HepG2 (cell line): Measurements from ENCODE around the gene OPRL1. TPM values are rescaled to one million over a fixed set of nuclear protein-coding genes. Genes with fewer than 3 reads are reported as not detected.

ENCODE experiments used
- AGO2 ChIP-seq: fragments of 200-400 bp; formaldehyde crosslinking; optimal IDR thresholded peaks from 2 replicates; pipeline ENCODE3; 2017; ENCODE audit warnings: mild to moderate bottlenecking, low read depth, low read length, moderate library complexity
- ATF2 ChIP-seq: sonication (generic); formaldehyde crosslinking; IDR thresholded peaks from 2 replicates; pipeline ENCODE4 v1.4.0; 2020; ENCODE audit warnings: missing genetic modification reagents
- BCL3 ChIP-seq: sonication (generic); formaldehyde crosslinking; IDR thresholded peaks from 2 replicates; pipeline ENCODE4 v1.5.1; 2020; ENCODE audit warnings: mild to moderate bottlenecking, missing genetic modification reagents, moderate library complexity
- CEBPG ChIP-seq: IDR thresholded peaks from 2 replicates; pipeline ENCODE4 v1.6.1; 2016
- E2F2 ChIP-seq: sonication (generic); formaldehyde crosslinking; IDR thresholded peaks from 2 replicates; pipeline ENCODE4 v1.4.0; 2020; ENCODE audit warnings: missing genetic modification reagents, borderline replicate concordance
- HNRNPH1 ChIP-seq: fragments of 200-400 bp; formaldehyde crosslinking; optimal IDR thresholded peaks from 2 replicates; pipeline ENCODE3; 2017; ENCODE audit warnings: mild to moderate bottlenecking, low read depth, low read length
- HNRNPLL ChIP-seq: fragments of 200-400 bp; formaldehyde crosslinking; IDR thresholded peaks from 2 replicates; pipeline ENCODE4 v1.6.1; 2017; ENCODE audit warnings: mild to moderate bottlenecking, low read depth, low read length; ENCODE audit not compliant: poor library complexity, severe bottlenecking
- IRF2 ChIP-seq: IDR thresholded peaks from 2 replicates; pipeline ENCODE4 v1.6.1; 2018; ENCODE audit warnings: missing genetic modification reagents, missing compliant biosample characterization
- KLF15 ChIP-seq: sonication (generic); formaldehyde crosslinking; IDR thresholded peaks from 2 replicates; pipeline ENCODE4 v1.8.1; 2023; ENCODE audit warnings: borderline replicate concordance, mild to moderate bottlenecking, inconsistent platforms, missing genetic modification reagents, mixed read lengths
- MAFG ChIP-seq: sonication (generic); formaldehyde crosslinking; IDR thresholded peaks from 2 replicates; pipeline ENCODE4 v1.5.1; 2020; ENCODE audit warnings: mild to moderate bottlenecking, missing genetic modification reagents
- POGZ ChIP-seq: sonication (generic); formaldehyde crosslinking; IDR thresholded peaks from 2 replicates; pipeline ENCODE4 v1.4.0; 2020; ENCODE audit warnings: mild to moderate bottlenecking, missing genetic modification reagents
- STAT6 ChIP-seq: sonication (generic); formaldehyde crosslinking; IDR thresholded peaks from 2 replicates; pipeline ENCODE4 v1.4.0; 2020; ENCODE audit warnings: missing genetic modification reagents, mild to moderate bottlenecking, borderline replicate concordance
- TAF1 ChIP-seq: sonication (generic); formaldehyde crosslinking; IDR thresholded peaks from 2 replicates; pipeline ENCODE4 v1.4.0; 2020; ENCODE audit warnings: missing genetic modification reagents
- TOE1 ChIP-seq: sonication (generic); formaldehyde crosslinking; IDR thresholded peaks from 2 replicates; pipeline ENCODE4 v1.4.0; 2020; ENCODE audit warnings: mild to moderate bottlenecking, missing genetic modification reagents
- TRIM22 ChIP-seq: fragments of 450-650 bp; IDR thresholded peaks from 2 replicates; pipeline ENCODE4 v1.6.1; 2017
- ZNF10 ChIP-seq: sonication (generic); formaldehyde crosslinking; IDR thresholded peaks from 2 replicates; pipeline ENCODE4 v1.4.0; 2020; ENCODE audit warnings: mild to moderate bottlenecking, low read depth, missing genetic modification reagents, borderline replicate concordance
- ZNF20 ChIP-seq: sonication (generic); formaldehyde crosslinking; IDR thresholded peaks from 2 replicates; pipeline ENCODE4 v1.4.0; 2020; ENCODE audit warnings: mild to moderate bottlenecking, moderate library complexity, missing genetic modification reagents
- ZNF230 ChIP-seq: sonication (generic); formaldehyde crosslinking; IDR thresholded peaks from 2 replicates; pipeline ENCODE4 v1.4.0; 2020; ENCODE audit warnings: mild to moderate bottlenecking, missing genetic modification reagents
- ZNF282 ChIP-seq: fragments of 450-650 bp; IDR thresholded peaks from 2 replicates; pipeline ENCODE4 v1.6.1; 2018; ENCODE audit not compliant: partially characterized antibody
- ZNF580 ChIP-seq: IDR thresholded peaks from 2 replicates; pipeline ENCODE4 v1.6.1; 2016; ENCODE audit warnings: low read depth, borderline replicate concordance
- ZNF772 ChIP-seq: sonication (generic); formaldehyde crosslinking; IDR thresholded peaks from 2 replicates; pipeline ENCODE4 v1.5.0; 2020; ENCODE audit warnings: mild to moderate bottlenecking, missing genetic modification reagents
- polyA plus RNA-seq, 8 experiments: library from polyadenylated mRNA; depleted of rRNA in 3 of 8; stranded (reverse) in 7 of 8; unstranded in 1 of 8; fragments of >200 nt; fragmentation: Illumina TruSeq in 4 of 8; extraction: Trizol in 4 of 8; gene quantifications; 2 replicates each; pipeline versions ENCODE4 v1.2.1 to v1.2.3, GENCODE V29; 2011 to 2016; ENCODE audit warnings: low read depth in 4 of 8, missing spikeins in 1 of 8, mixed read lengths in 1 of 8; ENCODE audit not compliant: insufficient read depth in 1 of 8
- total RNA-seq, 5 experiments: library from RNA; depleted of rRNA; stranded (reverse); fragments of >200 nt; fragmentation: Illumina TruSeq; extraction: Trizol; gene quantifications; 2 replicates each; pipeline ENCODE4 v1.2.3, GENCODE V29; 2016; ENCODE audit warnings: low read depth in 1 of 5

Gene OPRL1
- total and polyA plus RNA-seq, 2 of the 13 experiments (the other 11 are each of a cell fraction or from before 2014, with no cell fraction given) = 0.35 to 0.71 TPM

- TF ChIP-seq BCL3 (CRISPR knock-in tag) (peak; percentile 82; the same call in 1 of the 2 replicates), ZNF10 (no peak), TOE1 (CRISPR knock-in tag) (no peak), HNRNPLL (peak; percentile 55), ATF2 (CRISPR knock-in tag) (no peak), AGO2 (peak; percentile 89), TAF1 (peak; percentile 31; the same call in 1 of the 2 replicates), TRIM22 (no peak), STAT6 (CRISPR knock-in tag) (no peak), ZNF230 (CRISPR knock-in tag) (peak; percentile 78; the same call in 1 of the 2 replicates), POGZ (CRISPR knock-in tag) (peak; percentile 42; the same call in 1 of the 2 replicates), CEBPG (CRISPR knock-in tag) (no peak), ZNF20 (CRISPR knock-in tag) (no peak), IRF2 (CRISPR knock-in tag) (0 out of 2 replicates have a peak, but pooled peaks have one; percentile 19), E2F2 (CRISPR knock-in tag) (0 out of 2 replicates have a peak, but pooled peaks have one; percentile 55), KLF15 (CRISPR knock-in tag) (no peak), MAFG (no peak), ZNF772 (CRISPR knock-in tag) (peak; percentile 68; the same call in 1 of the 2 replicates), ZNF580 (CRISPR knock-in tag) (no peak), HNRNPH1 (no peak), ZNF282 (no peak)
Measured at GRCh38 chr20:64065062-64065973, 14.6 kb upstream of the OPRL1 start (continued).
